ENCODE results near the gene ZNF738.

The ZNF738 gene

DNA sequence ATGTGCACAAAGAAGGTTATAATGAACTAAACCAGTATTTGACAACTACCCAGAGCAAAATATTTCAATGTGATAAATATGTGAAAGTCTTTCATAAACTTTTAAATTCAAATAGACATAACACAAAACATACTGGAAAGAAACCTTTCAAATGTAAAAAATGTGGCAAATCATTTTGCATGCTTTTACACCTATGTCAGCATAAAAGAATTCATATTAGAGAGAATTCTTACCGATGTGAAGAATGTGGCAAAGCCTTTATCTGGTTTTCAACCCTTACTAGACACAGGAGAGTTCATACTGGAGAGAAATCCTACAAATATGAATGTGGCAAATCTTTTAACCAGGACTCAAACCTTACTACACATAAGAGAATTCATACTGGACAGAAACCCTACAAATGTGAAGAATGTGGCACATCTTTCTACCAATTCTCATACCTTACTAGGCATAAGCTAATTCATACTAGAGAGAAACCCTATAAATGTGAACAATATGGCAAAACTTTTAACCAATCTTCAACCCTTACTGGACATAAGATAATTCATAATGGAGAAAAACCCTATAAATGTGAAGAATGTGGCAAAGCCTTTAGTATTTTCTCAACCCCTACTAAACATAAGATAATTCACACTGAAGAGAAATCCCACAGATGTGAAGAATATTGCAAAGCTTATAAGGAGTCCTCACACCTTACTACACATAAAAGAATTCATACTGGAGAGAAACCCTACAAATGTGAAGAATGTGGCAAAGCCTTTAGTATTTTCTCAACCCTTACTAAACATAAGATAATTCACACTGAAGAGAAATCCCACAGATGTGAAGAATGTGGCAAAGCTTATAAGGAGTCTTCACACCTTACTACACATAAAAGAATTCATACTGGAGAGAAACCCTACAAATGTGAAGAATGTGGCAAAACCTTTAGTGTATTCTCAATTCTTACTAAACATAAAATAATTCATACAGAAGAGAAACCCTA lies 64.5 kb downstream of the ZNF738 start:
- DNase-seq (ENCODE audit: low read depth in 2 of 2): no peak

All from stimulated activated CD8-positive, alpha-beta memory T cell treated with anti-CD3 and anti-CD28 coated beads, Interleukin-15, amount 100 ng/mL, for 4 hours (primary cell).